ENCODE data around the gene TVP23C. TPM values are rescaled to one million over a fixed set of nuclear protein-coding genes. Genes with fewer than 3 reads are reported as not detected.

TVP23C gene
- total and polyA plus RNA-seq, 3 experiments from 2014 or later = 6.3 to 7.6 (median 6.9) TPM

- H3K9me3 Mint-ChIP-seq = no peaks in the 10 kb centered on the region
- H3K36me3 Mint-ChIP-seq = peaks cover 14 to 60% (median 18%) of the 10 kb centered on the region in 3 donors
- Histone ChIP-seq H3K4me1 (ENCODE audit: insufficient read depth, low read length) (no peaks in the 10 kb centered on the region), H3K36me3 (ENCODE audit: insufficient read depth, low read length) (no peaks in the 10 kb centered on the region), H3K9me3 (ENCODE audit: low read length) (no peaks in the 10 kb centered on the region), H3K27ac (ENCODE audit: low read depth, low read length) (no peak overlapping the region), H3K27me3 (ENCODE audit: insufficient read depth, low read length, poor library complexity, severe bottlenecking) (no peaks in the 10 kb centered on the region), H3K4me3 (ENCODE audit: low read length) (no peak overlapping the region)
- no peaks in the 10 kb centered on the region for H3K27me3 Mint-ChIP-seq
- H3K4me1 Mint-ChIP-seq = peaks cover 0 to 3% (median 0%) of the 10 kb centered on the region in 3 donors
- no peak for DNase-seq
- CTCF ChIA-PET = no interaction called here
- no peak overlapping the region for H3K4me3 Mint-ChIP-seq
- H3K27ac Mint-ChIP-seq = no peak overlapping the region
- POLR2A ChIA-PET = no interaction called here
Measured at GRCh38 chr17:15496735-15497670, 66.3 kb downstream of the TVP23C start.

DNA sequence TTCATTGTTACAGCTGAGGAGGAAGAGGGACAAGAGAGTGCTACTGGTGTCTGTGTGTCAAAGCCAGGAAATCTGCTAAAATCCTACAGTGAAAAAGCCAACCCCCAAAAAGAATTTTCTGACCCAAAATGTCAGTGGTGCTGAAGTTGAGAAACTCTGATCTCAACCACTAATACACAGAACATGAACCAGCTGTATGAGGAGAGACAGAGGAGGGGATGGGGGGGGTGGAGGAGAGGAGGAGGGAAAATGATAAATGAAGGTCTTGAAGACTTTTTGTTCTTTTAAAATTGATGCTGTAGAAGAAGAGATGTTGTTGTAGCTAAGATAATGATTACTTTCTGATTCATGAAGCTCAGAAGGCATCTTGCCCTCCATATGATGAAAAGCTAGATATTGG lies 68.5 kb downstream of the TVP23C start:
- POLR2A ChIA-PET = no interaction called here
- H3K27me3 Mint-ChIP-seq = no peaks in the 10 kb centered on the region
- no peaks in the 10 kb centered on the region for H3K36me3 ChIP-seq (ENCODE audit: insufficient read depth, low read length)

DNA sequence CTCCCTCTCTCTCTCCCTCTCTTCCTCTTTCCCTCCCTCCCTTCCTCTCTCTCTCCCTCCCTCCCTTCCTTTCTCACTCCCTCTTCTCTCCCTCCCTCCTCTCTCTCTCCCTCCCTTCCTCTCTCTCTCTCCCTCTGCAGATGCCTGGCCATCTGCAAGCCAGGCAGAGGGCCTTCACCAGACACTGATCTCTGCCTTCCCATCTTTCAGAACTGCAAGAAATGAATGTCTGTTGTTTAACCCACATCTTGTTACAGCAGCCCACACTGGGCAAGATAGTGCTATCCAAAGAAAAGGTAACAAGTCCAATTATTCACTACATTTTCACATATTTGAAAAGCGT lies 69.6 kb downstream of the TVP23C start:
- Mint-ChIP-seq H3K27ac (peak overlapping the region in 1 of 8 donors; percentile 6), H3K4me1 (peaks cover 0 to 3% (median 0%) of the 10 kb centered on the region in 3 donors), H3K9me3 (no peaks in the 10 kb centered on the region), H3K27me3 (no peaks in the 10 kb centered on the region), H3K36me3 (peaks cover 15 to 46% (median 15%) of the 10 kb centered on the region in 3 donors), H3K4me3 (no peak overlapping the region)
- H3K36me3 ChIP-seq (ENCODE audit: insufficient read depth, low read length) = no peaks in the 10 kb centered on the region
- H3K27me3 ChIP-seq (ENCODE audit: insufficient read depth, low read length, poor library complexity, severe bottlenecking) = no peaks in the 10 kb centered on the region
- CTCF ChIA-PET = no interaction called here
- POLR2A ChIA-PET = no interaction called here
- H3K27ac ChIP-seq (ENCODE audit: low read depth, low read length) = no peak overlapping the region
- no peak overlapping the region for H3K4me3 ChIP-seq (ENCODE audit: low read length)
- DNase-seq = no peak
- no peaks in the 10 kb centered on the region for H3K4me1 ChIP-seq (ENCODE audit: insufficient read depth, low read length)
- no peaks in the 10 kb centered on the region for H3K9me3 ChIP-seq (ENCODE audit: low read length)

More for the DNA sequence above, 68.5 kb downstream of the TVP23C start:
- no peaks in the 10 kb centered on the region for H3K9me3 Mint-ChIP-seq
- H3K27me3 ChIP-seq (ENCODE audit: insufficient read depth, low read length, poor library complexity, severe bottlenecking) = no peaks in the 10 kb centered on the region
- no peak overlapping the region for H3K4me3 ChIP-seq (ENCODE audit: low read length)
- H3K4me1 Mint-ChIP-seq = peaks cover 0 to 3% (median 0%) of the 10 kb centered on the region in 3 donors
- H3K4me1 ChIP-seq (ENCODE audit: insufficient read depth, low read length) = no peaks in the 10 kb centered on the region
- DNase-seq = no peak
- H3K27ac Mint-ChIP-seq = peak overlapping the region in 1 of 8 donors; percentile 51
- no peak overlapping the region for H3K27ac ChIP-seq (ENCODE audit: low read depth, low read length)
- no peaks in the 10 kb centered on the region for H3K9me3 ChIP-seq (ENCODE audit: low read length)
- peaks cover 12 to 54% (median 15%) of the 10 kb centered on the region in 3 donors for H3K36me3 Mint-ChIP-seq
- CTCF ChIA-PET = interaction anchor here (0.5 to 1.4 kb wide), 2 partner anchors 35 to 163 kb away, joined by 3 read pairs; no protein-coding TSS in a partner anchor
- H3K4me3 Mint-ChIP-seq = no peak overlapping the region

GRCh38 chr17:15492791-15493692 lies 70.2 kb downstream of the TVP23C start:
- no peaks in the 10 kb centered on the region for H3K36me3 ChIP-seq (ENCODE audit: insufficient read depth, low read length)

DNA sequence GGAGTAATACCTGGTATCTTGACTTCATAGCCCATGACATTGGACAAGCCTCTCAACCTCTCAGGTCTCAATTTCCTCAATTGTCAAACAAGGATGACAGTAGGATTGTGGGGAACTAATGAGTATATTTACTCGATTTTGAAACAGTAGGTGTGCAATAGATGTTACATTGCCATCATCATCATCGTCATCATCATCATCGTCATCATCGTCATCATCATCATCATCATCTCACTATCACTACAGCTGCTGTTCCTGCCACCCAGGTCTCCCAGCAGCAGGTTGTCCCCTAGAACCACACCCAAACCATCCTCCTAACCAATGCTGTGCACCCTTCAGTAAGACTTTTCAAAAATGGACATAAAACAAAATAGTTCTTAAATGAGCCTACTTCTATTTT lies 71.1 kb downstream of the TVP23C start:
- Mint-ChIP-seq H3K4me3 (no peak overlapping the region), H3K36me3 (peaks cover 15 to 39% (median 20%) of the 10 kb centered on the region in 3 donors), H3K27ac (no peak overlapping the region), H3K4me1 (peaks cover 0 to 3% (median 0%) of the 10 kb centered on the region in 3 donors), H3K27me3 (no peaks in the 10 kb centered on the region), H3K9me3 (no peaks in the 10 kb centered on the region)
- POLR2A ChIA-PET = no interaction called here
- Histone ChIP-seq H3K4me3 (ENCODE audit: low read length) (no peak overlapping the region), H3K27ac (ENCODE audit: low read depth, low read length) (no peak overlapping the region), H3K9me3 (ENCODE audit: low read length) (no peaks in the 10 kb centered on the region), H3K4me1 (ENCODE audit: insufficient read depth, low read length) (no peaks in the 10 kb centered on the region), H3K36me3 (ENCODE audit: insufficient read depth, low read length) (no peaks in the 10 kb centered on the region), H3K27me3 (ENCODE audit: insufficient read depth, low read length, poor library complexity, severe bottlenecking) (no peaks in the 10 kb centered on the region)
- CTCF ChIA-PET = no interaction called here
- no peak for DNase-seq

More at GRCh38 chr17:15492791-15493692, 70.2 kb downstream of the TVP23C start:
- Mint-ChIP-seq H3K4me3 (no peak overlapping the region), H3K27me3 (no peaks in the 10 kb centered on the region), H3K4me1 (peaks cover 0 to 3% (median 0%) of the 10 kb centered on the region in 3 donors), H3K27ac (no peak overlapping the region), H3K36me3 (peaks cover 15 to 42% (median 15%) of the 10 kb centered on the region in 3 donors), H3K9me3 (no peaks in the 10 kb centered on the region)
- Histone ChIP-seq H3K9me3 (ENCODE audit: low read length) (no peaks in the 10 kb centered on the region), H3K4me3 (ENCODE audit: low read length) (no peak overlapping the region), H3K4me1 (ENCODE audit: insufficient read depth, low read length) (no peaks in the 10 kb centered on the region), H3K27ac (ENCODE audit: low read depth, low read length) (no peak overlapping the region), H3K27me3 (ENCODE audit: insufficient read depth, low read length, poor library complexity, severe bottlenecking) (no peaks in the 10 kb centered on the region)
- DNase-seq = no peak
- ChIA-PET POLR2A (no interaction called here), CTCF (no interaction called here)

GRCh38 chr17:15490634-15491261 lies 72.5 kb downstream of the TVP23C start:
- POLR2A ChIA-PET = no interaction called here

GRCh38 chr17:15488557-15488956 lies 74.7 kb downstream of the TVP23C start:
- H3K9me3 ChIP-seq (ENCODE audit: low read length) = no peaks in the 10 kb centered on the region
- no peak overlapping the region for H3K27ac ChIP-seq (ENCODE audit: low read depth, low read length)
- no peaks in the 10 kb centered on the region for H3K4me1 ChIP-seq (ENCODE audit: insufficient read depth, low read length)
- Mint-ChIP-seq H3K4me3 (no peak overlapping the region), H3K36me3 (peaks cover 8 to 22% (median 12%) of the 10 kb centered on the region in 3 donors), H3K27me3 (no peaks in the 10 kb centered on the region), H3K9me3 (no peaks in the 10 kb centered on the region), H3K27ac (peak overlapping the region in 1 of 8 donors; percentile 61), H3K4me1 (peaks cover 0 to 3% (median 0%) of the 10 kb centered on the region in 3 donors)
- no peak for DNase-seq
- ChIA-PET POLR2A (no interaction called here), CTCF (no interaction called here)
- peaks cover 4% of the 10 kb centered on the region for H3K36me3 ChIP-seq (ENCODE audit: insufficient read depth, low read length)
- no peak overlapping the region for H3K4me3 ChIP-seq (ENCODE audit: low read length)
- H3K27me3 ChIP-seq (ENCODE audit: insufficient read depth, low read length, poor library complexity, severe bottlenecking) = no peaks in the 10 kb centered on the region

More at GRCh38 chr17:15490634-15491261, 72.5 kb downstream of the TVP23C start:
- H3K4me3 Mint-ChIP-seq = no peak overlapping the region
- no peak overlapping the region for H3K27ac Mint-ChIP-seq
- no peak for DNase-seq
- peaks cover 4% of the 10 kb centered on the region for H3K36me3 ChIP-seq (ENCODE audit: insufficient read depth, low read length)
- H3K27me3 Mint-ChIP-seq = no peaks in the 10 kb centered on the region
- no peaks in the 10 kb centered on the region for H3K4me1 ChIP-seq (ENCODE audit: insufficient read depth, low read length)
- H3K9me3 Mint-ChIP-seq = no peaks in the 10 kb centered on the region
- no peaks in the 10 kb centered on the region for H3K9me3 ChIP-seq (ENCODE audit: low read length)
- CTCF ChIA-PET = no interaction called here
- no peak overlapping the region for H3K4me3 ChIP-seq (ENCODE audit: low read length)
- no peaks in the 10 kb centered on the region for H3K27me3 ChIP-seq (ENCODE audit: insufficient read depth, low read length, poor library complexity, severe bottlenecking)
- peak overlapping the region; percentile 43 for H3K27ac ChIP-seq (ENCODE audit: low read depth, low read length)
- H3K36me3 Mint-ChIP-seq = peaks cover 14 to 30% (median 20%) of the 10 kb centered on the region in 3 donors
- peaks cover 0 to 3% (median 0%) of the 10 kb centered on the region in 3 donors for H3K4me1 Mint-ChIP-seq
